Measurements from ENCODE around the gene TBRG4. TPM values are rescaled to one million over a fixed set of nuclear protein-coding genes. Genes with fewer than 3 reads are reported as not detected.

The TBRG4 gene
- total RNA-seq, 1 experiment from 2014 or later: 127 TPM

DNA sequence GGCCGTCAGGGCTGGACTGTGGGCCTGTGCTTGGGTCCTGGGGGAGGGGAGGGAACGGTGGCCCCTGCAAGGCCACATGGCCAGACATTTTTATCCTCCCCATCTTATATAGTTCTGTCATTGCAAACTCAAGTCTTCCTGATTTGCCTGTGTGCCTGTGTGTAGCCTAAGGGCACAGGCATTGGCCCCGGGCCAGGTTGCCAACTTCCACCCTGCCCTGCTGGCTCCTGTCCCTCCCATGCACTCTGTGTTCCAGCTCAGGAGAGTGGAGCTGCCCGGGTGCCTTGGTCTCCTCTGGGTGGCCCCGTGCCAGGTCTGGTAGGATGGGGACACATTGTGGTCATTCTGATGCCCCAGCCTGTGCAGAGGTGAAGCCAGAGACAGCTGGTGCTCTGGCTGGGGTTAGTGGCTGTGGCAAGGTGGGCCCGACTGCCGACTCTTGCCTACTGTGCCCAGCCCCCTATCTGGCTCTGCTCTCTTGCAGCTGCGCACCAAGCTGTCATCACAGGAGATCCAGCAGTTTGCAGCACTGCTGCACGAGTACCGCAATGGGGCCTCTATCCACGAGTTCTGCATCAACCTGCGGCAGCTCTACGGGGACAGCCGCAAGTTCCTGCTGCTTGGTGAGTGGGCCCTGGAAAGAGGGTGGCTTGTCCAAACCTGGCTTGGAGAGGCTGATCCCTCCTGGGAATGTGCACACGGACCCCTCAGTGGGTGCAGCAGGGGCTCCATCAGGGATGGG lies 37.5 kb downstream of the TBRG4 start:
- H3K4me1 Mint-ChIP-seq: peaks cover 0 to 7% of the 10 kb centered on the region in 2 experiments; a peak in 1 of 4 replicates
- H3K18ac ChIP-seq (ENCODE audit: insufficient read length, low read depth, low read length): no peak overlapping the region
- H2BK12ac ChIP-seq (ENCODE audit: insufficient read length, low read depth, low read length): no peak overlapping the region
- no peaks in the 10 kb centered on the region for H4K20me1 ChIP-seq (ENCODE audit: control insufficient read depth, insufficient read depth, insufficient read length)
- no peak overlapping the region for H3K14ac ChIP-seq (ENCODE audit: insufficient read depth, low read length)
- no peaks in the 10 kb centered on the region for H3K27me3 ChIP-seq (ENCODE audit: insufficient read depth, low read length)
- no peak overlapping the region for H4K5ac ChIP-seq (ENCODE audit: insufficient read length, low read depth, low read length)
- H3K79me1 ChIP-seq (ENCODE audit: insufficient read depth, low read depth, low read length, poor library complexity, severe bottlenecking): no peaks in the 10 kb centered on the region
- H3K27ac Mint-ChIP-seq: peak overlapping the region in 1 of 3 experiments; percentile 53; a peak in 1 of 7 replicates
- no peak overlapping the region for H3K23ac ChIP-seq (ENCODE audit: insufficient read length, low read depth, low read length)
- no peaks in the 10 kb centered on the region for H3K27me3 Mint-ChIP-seq (ENCODE audit: low read depth)
- H2AFZ ChIP-seq (ENCODE audit: low read length): no peak overlapping the region
- H2BK20ac ChIP-seq (ENCODE audit: low read depth, low read length, poor library complexity, severe bottlenecking): no peak overlapping the region
- no peak for DNase-seq
- no peak overlapping the region for H3K9ac ChIP-seq (ENCODE audit: extremely low read depth, insufficient read length, low read length)
- H4K91ac ChIP-seq (ENCODE audit: insufficient read length, low read depth, low read length): no peak overlapping the region
- no peaks in the 10 kb centered on the region for H3K4me1 ChIP-seq (ENCODE audit: insufficient read depth, low read length)
- H2BK15ac ChIP-seq (ENCODE audit: low read depth, low read length): no peak overlapping the region
- no peak overlapping the region for H3K27ac ChIP-seq (ENCODE audit: insufficient read length, low read depth, low read length)
- peaks cover 6 to 58% (median 29%) of the 10 kb centered on the region in 3 experiments; a peak in 6 of 7 replicates for H3K36me3 Mint-ChIP-seq (ENCODE audit: insufficient read depth in 1 of 3, low read depth in 3 of 3)
- no peak overlapping the region for H3K4ac ChIP-seq (ENCODE audit: low read depth, low read length)
- no peak overlapping the region for H3K4me2 ChIP-seq (ENCODE audit: insufficient read depth, insufficient read length, low read length)
- H3K9me3 Mint-ChIP-seq: no peaks in the 10 kb centered on the region; a peak in 2 of 5 replicates
- H3K79me2 ChIP-seq (ENCODE audit: insufficient read depth, low read length): no peaks in the 10 kb centered on the region
- no peak overlapping the region for H2BK120ac ChIP-seq (ENCODE audit: low read depth, low read length, poor library complexity, severe bottlenecking)
- no peaks in the 10 kb centered on the region for H3K9me3 ChIP-seq (ENCODE audit: control insufficient read depth, low read depth, low read length)
- no peak overlapping the region for H4K8ac ChIP-seq (replicated peaks; ENCODE audit: insufficient read length, low read depth, low read length)
- TF ChIP-seq, protein P1, sequence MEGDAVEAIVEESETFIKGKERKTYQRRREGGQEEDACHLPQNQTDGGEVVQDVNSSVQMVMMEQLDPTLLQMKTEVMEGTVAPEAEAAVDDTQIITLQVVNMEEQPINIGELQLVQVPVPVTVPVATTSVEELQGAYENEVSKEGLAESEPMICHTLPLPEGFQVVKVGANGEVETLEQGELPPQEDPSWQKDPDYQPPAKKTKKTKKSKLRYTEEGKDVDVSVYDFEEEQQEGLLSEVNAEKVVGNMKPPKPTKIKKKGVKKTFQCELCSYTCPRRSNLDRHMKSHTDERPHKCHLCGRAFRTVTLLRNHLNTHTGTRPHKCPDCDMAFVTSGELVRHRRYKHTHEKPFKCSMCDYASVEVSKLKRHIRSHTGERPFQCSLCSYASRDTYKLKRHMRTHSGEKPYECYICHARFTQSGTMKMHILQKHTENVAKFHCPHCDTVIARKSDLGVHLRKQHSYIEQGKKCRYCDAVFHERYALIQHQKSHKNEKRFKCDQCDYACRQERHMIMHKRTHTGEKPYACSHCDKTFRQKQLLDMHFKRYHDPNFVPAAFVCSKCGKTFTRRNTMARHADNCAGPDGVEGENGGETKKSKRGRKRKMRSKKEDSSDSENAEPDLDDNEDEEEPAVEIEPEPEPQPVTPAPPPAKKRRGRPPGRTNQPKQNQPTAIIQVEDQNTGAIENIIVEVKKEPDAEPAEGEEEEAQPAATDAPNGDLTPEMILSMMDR (conservative IDR thresholded peaks at IDR 0.05): no peak
- H3K23me2 ChIP-seq (ENCODE audit: insufficient read length, low read depth, low read length, poor library complexity, severe bottlenecking): no peaks in the 10 kb centered on the region
- H3K56ac ChIP-seq (ENCODE audit: insufficient read length, low read depth, low read length): no peak overlapping the region
- no peak overlapping the region for H3T11ph ChIP-seq (ENCODE audit: low read length)
- no peak overlapping the region for H3K4me3 Mint-ChIP-seq
- H2BK5ac ChIP-seq (ENCODE audit: insufficient read length, low read length): no peak overlapping the region
- no CpG with 5 or more reads among the region's 15 CpGs for WGBS (ENCODE audit: extremely low coverage, insufficient read length, low lambda C conversion rate)
- no peak overlapping the region for H2AK5ac ChIP-seq (ENCODE audit: insufficient read length, low read length)

All from H9 (cell line).